ENCODE measurements around the gene RNF224. TPM values are rescaled to one million over a fixed set of nuclear protein-coding genes. Genes with fewer than 3 reads are reported as not detected.

The RNF224 gene
- total and polyA plus RNA-seq, 3 experiments from 2014 or later, result not detected

DNA sequence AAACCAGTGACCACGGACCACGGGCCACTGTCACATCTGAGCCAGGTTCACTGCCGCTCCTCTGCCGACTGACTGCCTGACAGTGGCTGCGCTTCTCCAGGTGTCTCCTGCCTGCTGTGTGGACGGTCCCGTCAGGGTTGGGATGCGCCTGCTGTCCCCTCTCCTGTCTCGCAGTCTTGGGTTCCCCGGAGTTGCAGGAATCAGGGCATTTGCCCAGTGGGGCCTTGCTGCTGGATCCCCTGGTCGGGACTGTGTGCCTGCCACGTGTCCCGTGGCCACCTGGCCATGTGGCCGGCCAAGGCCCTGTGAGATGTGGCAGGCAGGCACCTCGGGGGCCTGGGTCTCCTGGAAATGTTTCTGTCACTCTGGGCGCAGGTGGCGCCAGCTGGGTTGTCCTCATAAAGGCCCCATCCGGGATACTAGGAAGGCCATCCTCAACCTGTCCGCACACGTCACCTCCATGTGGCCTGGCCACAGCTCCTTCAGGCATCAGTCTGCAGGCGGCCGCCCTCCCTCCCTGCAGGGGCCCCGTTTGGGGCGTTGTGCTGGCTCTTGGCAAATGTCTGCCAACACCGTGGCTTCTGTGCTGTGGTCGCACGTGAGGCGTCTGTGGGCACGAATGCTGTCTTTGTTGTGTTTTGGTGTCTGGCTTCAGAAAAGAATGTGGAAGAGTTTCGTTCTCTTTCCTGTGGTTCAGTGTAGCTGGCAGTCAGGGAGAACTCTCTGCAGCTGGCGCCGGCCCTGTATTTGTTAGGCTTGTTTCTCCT is 43.8 kb downstream of the RNF224 start:
- Histone ChIP-seq H3K9me3 (ENCODE audit: low read length) (no peaks in the 10 kb centered on the region), H3K4me1 (ENCODE audit: insufficient read depth, low read length) (peaks cover 14% of the 10 kb centered on the region), H3K36me3 (ENCODE audit: insufficient read depth, low read length) (peaks cover 3% of the 10 kb centered on the region), H3K27ac (ENCODE audit: low read depth, low read length) (no peak overlapping the region), H3K27me3 (ENCODE audit: insufficient read depth, low read length, poor library complexity, severe bottlenecking) (no peaks in the 10 kb centered on the region), H3K4me3 (ENCODE audit: low read length) (no peak overlapping the region)
- Mint-ChIP-seq H3K36me3 (peaks cover 5 to 46% (median 14%) of the 10 kb centered on the region in 3 donors), H3K4me3 (peak overlapping the region in 2 of 7 donors; percentile 20 to 32), H3K4me1 (peaks cover 6 to 18% (median 10%) of the 10 kb centered on the region in 3 donors), H3K27ac (peak overlapping the region in 3 of 8 donors; percentile 6 to 75 (median 43)), H3K9me3 (no peaks in the 10 kb centered on the region), H3K27me3 (peaks cover 4 to 5% of the 10 kb centered on the region in 2 donors)
- peak in 2 of 5 donors; percentile 24 to 71 for DNase-seq
- CTCF ChIA-PET, result interaction anchor here (1.4 kb wide), 1 partner anchor 35 kb away, joined by 3 read pairs; no protein-coding TSS in a partner anchor
- POLR2A ChIA-PET, result no interaction called here

DNA sequence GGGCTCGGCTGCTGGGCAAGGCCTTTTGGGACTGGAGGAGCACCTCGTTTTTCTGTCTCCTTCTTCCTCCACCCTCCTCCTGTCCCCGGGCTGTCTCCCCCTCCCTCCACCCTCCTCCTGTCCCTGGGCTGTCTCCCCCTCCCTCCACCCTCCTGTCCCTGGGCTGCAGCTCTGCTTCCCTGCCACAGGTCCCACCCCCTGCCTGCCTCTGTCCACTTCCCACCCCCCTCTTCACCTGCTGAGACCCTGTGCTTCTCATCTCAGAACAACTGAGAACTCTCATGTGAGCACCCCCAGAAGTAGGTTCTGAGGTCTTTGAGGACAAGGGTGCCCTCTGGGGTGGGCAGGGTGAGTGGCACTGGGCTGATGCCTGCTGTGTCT is 44.4 kb downstream of the RNF224 start:
- Histone ChIP-seq H3K9me3 (ENCODE audit: low read length) (no peaks in the 10 kb centered on the region), H3K4me1 (ENCODE audit: insufficient read depth, low read length) (peaks cover 14% of the 10 kb centered on the region), H3K27me3 (ENCODE audit: insufficient read depth, low read length, poor library complexity, severe bottlenecking) (no peaks in the 10 kb centered on the region), H3K27ac (ENCODE audit: low read depth, low read length) (no peak overlapping the region), H3K36me3 (ENCODE audit: insufficient read depth, low read length) (no peaks in the 10 kb centered on the region), H3K4me3 (ENCODE audit: low read length) (no peak overlapping the region)
- peaks cover 4 to 5% of the 10 kb centered on the region in 2 donors for H3K27me3 Mint-ChIP-seq
- CTCF ChIA-PET, result interaction anchor here (1.4 kb wide), 1 partner anchor 35 kb away, joined by 3 read pairs; no protein-coding TSS in a partner anchor
- no peak for DNase-seq
- H3K4me1 Mint-ChIP-seq, result peaks cover 6 to 21% (median 10%) of the 10 kb centered on the region in 3 donors
- H3K36me3 Mint-ChIP-seq, result peaks cover 5 to 42% (median 14%) of the 10 kb centered on the region in 3 donors
- POLR2A ChIA-PET, result no interaction called here
- no peaks in the 10 kb centered on the region for H3K9me3 Mint-ChIP-seq
- peak overlapping the region in 2 of 7 donors; percentile 32 to 70 for H3K4me3 Mint-ChIP-seq
- H3K27ac Mint-ChIP-seq, result peak overlapping the region in 2 of 8 donors; percentile 6 to 43

- peaks cover 5 to 36% (median 14%) of the 10 kb centered on the region in 3 donors for H3K36me3 Mint-ChIP-seq
- no peaks in the 10 kb centered on the region for H3K9me3 ChIP-seq (ENCODE audit: low read length)
- ChIA-PET POLR2A (no interaction called here), CTCF (interaction anchor here (1.4 kb wide), 1 partner anchor 36 kb away, joined by 3 read pairs; no protein-coding TSS in a partner anchor)
- peaks cover 5% of the 10 kb centered on the region in 2 donors for H3K27me3 Mint-ChIP-seq
- H3K4me1 Mint-ChIP-seq, result peaks cover 8 to 29% (median 10%) of the 10 kb centered on the region in 3 donors
- peaks cover 19% of the 10 kb centered on the region for H3K4me1 ChIP-seq (ENCODE audit: insufficient read depth, low read length)
- H3K27me3 ChIP-seq (ENCODE audit: insufficient read depth, low read length, poor library complexity, severe bottlenecking), result no peaks in the 10 kb centered on the region
- H3K4me3 Mint-ChIP-seq, result no peak overlapping the region
- H3K9me3 Mint-ChIP-seq, result no peaks in the 10 kb centered on the region
- H3K27ac Mint-ChIP-seq, result peak overlapping the region in 1 of 8 donors; percentile 46
- H3K27ac ChIP-seq (ENCODE audit: low read depth, low read length), result no peak overlapping the region
- H3K36me3 ChIP-seq (ENCODE audit: insufficient read depth, low read length), result no peaks in the 10 kb centered on the region
- H3K4me3 ChIP-seq (ENCODE audit: low read length), result no peak overlapping the region
- no peak for DNase-seq
Observed at GRCh38 chr9:137272241-137273094, 45.2 kb downstream of the RNF224 start.

DNA sequence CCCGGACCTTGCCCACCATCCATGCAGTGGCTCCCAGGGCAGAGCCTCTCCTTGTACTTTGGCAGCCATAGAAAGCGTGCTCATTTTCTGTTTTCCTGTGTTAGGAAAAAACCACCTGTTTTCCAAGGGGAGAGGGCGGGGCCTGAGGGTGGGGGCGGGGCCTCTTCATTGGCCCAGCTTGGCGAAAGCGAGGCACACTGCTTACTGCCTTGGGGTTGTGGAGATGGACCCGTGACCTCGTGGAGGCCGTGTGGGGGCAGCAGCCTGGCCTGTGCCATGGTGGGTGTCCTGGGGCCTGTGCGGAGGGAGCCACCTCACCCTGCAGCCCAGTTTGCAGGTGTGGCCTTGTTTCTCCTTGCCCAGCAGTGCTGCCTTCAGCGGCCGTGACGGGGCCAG is 45.8 kb downstream of the RNF224 start:
- DNase-seq, result no peak
- Mint-ChIP-seq H3K27me3 (peaks cover 5% of the 10 kb centered on the region in 2 donors), H3K9me3 (no peaks in the 10 kb centered on the region), H3K4me3 (no peak overlapping the region), H3K4me1 (peaks cover 10 to 34% (median 10%) of the 10 kb centered on the region in 3 donors), H3K27ac (no peak overlapping the region), H3K36me3 (peaks cover 5 to 29% (median 11%) of the 10 kb centered on the region in 3 donors)
- Histone ChIP-seq H3K27me3 (ENCODE audit: insufficient read depth, low read length, poor library complexity, severe bottlenecking) (no peaks in the 10 kb centered on the region), H3K4me1 (ENCODE audit: insufficient read depth, low read length) (peaks cover 25% of the 10 kb centered on the region), H3K27ac (ENCODE audit: low read depth, low read length) (no peak overlapping the region), H3K36me3 (ENCODE audit: insufficient read depth, low read length) (no peaks in the 10 kb centered on the region), H3K4me3 (ENCODE audit: low read length) (no peak overlapping the region), H3K9me3 (ENCODE audit: low read length) (no peaks in the 10 kb centered on the region)
- CTCF ChIA-PET, result no interaction called here
- POLR2A ChIA-PET, result no interaction called here

DNA sequence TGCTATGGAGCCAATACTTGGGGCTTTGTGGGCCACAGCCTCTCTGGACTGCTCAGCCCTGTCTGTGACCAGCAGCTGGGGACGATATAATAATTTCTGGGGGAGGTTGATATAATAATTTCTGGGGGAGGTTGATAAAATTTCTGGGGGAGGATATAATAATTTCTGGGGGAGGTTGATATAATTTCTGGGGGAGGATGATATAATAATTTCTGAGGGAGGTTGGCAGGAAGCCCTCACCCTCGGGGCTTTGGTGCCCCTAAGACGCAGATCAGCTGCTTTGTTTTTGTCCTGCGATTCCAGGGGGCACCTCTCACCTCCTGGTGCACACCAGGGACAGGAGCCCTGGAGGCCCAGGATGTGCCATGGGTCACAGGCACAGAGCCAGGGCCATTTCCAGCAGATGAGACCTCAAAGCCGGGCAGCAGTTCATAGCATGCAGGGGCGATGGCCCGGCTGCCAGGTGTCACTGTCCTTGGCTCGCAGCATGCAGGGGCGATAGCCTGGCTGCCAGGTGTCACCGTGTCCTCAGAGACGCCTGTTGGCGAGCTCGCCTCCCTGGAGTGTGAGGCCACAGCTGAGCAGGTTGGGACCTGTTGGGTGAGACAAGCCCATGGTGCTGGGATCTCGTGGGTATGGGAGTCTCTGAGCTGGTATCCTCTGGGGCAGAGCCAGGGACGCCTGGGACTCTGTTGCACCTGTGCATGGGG is 46.5 kb downstream of the RNF224 start:
- ChIA-PET CTCF (no interaction called here), POLR2A (no interaction called here)
- DNase-seq, result no peak
- Mint-ChIP-seq H3K27ac (peak overlapping the region in 2 of 8 donors; percentile 7 to 32), H3K36me3 (peaks cover 1 to 23% (median 9%) of the 10 kb centered on the region in 3 donors), H3K4me1 (peaks cover 6 to 34% (median 10%) of the 10 kb centered on the region in 3 donors), H3K27me3 (peaks cover 5% of the 10 kb centered on the region in 2 donors), H3K4me3 (no peak overlapping the region), H3K9me3 (no peaks in the 10 kb centered on the region)
- Histone ChIP-seq H3K4me1 (ENCODE audit: insufficient read depth, low read length) (peaks cover 25% of the 10 kb centered on the region), H3K4me3 (ENCODE audit: low read length) (no peak overlapping the region), H3K27me3 (ENCODE audit: insufficient read depth, low read length, poor library complexity, severe bottlenecking) (no peaks in the 10 kb centered on the region), H3K36me3 (ENCODE audit: insufficient read depth, low read length) (no peaks in the 10 kb centered on the region), H3K9me3 (ENCODE audit: low read length) (no peaks in the 10 kb centered on the region), H3K27ac (ENCODE audit: low read depth, low read length) (no peak overlapping the region)

- Histone ChIP-seq H3K4me3 (ENCODE audit: low read length) (no peak overlapping the region), H3K4me1 (ENCODE audit: insufficient read depth, low read length) (peaks cover 25% of the 10 kb centered on the region), H3K27ac (ENCODE audit: low read depth, low read length) (no peak overlapping the region), H3K27me3 (ENCODE audit: insufficient read depth, low read length, poor library complexity, severe bottlenecking) (no peaks in the 10 kb centered on the region), H3K36me3 (ENCODE audit: insufficient read depth, low read length) (no peaks in the 10 kb centered on the region), H3K9me3 (ENCODE audit: low read length) (no peaks in the 10 kb centered on the region)
- Mint-ChIP-seq H3K36me3 (peaks cover 0 to 11% (median 5%) of the 10 kb centered on the region in 3 donors), H3K27me3 (peaks cover 5% of the 10 kb centered on the region in 2 donors), H3K4me3 (peak overlapping the region in 3 of 7 donors; percentile 20 to 80 (median 34)), H3K27ac (peak overlapping the region in 2 of 8 donors; percentile 29 to 64), H3K9me3 (no peaks in the 10 kb centered on the region), H3K4me1 (peaks cover 5 to 30% (median 8%) of the 10 kb centered on the region in 3 donors)
- POLR2A ChIA-PET, result no interaction called here
- CTCF ChIA-PET, result no interaction called here
- no peak for DNase-seq
Observed at GRCh38 chr9:137275203-137275587, 47.9 kb downstream of the RNF224 start.

DNA sequence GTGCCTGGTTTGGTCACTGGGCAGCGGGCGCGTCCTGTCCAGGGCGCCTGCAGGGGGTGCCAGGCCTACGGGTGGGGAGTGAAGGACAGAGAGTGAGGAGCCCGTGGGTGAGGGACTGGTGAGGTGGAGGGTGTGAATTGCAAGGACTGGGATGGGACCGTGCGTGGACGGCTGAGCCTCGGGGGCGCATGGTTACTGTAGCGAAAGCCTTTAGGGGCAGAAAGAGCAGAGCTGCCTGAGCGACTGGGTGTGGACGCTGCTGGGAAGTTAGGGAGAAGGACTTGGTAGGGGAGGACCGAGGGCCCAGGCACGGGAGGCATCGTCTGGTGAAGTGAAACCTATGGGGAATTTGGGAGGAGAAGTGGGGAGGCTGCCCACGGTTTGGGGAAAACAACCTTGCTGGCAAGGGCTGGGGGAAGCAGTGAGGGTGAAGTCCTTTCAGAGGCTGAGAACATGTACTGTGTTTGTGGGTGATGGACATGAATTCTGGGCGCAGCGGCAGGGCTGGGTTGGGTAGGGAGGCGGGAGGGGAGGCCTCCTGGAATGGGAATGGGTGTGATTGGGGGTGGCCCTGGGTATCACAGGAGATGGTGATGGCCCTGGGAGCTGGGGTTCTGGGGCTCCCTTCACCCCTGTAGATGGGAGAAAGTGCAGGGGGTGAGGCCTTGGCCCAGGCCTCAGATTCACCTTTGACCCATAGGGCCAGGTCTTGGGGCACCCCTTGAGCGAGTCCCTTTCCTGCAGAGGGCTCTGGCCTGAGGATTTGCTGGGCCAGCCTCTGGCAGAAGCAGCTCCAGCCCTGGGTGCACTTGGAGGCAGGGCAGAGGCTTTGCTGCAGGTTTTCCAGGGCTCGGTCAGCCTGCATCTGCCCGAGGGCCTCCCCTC is 48.5 kb downstream of the RNF224 start:
- H3K27ac ChIP-seq (ENCODE audit: low read depth, low read length), result peak overlapping the region; percentile 65
- Mint-ChIP-seq H3K27me3 (peaks cover 5% of the 10 kb centered on the region in 2 donors), H3K27ac (peak overlapping the region in 3 of 8 donors; percentile 29 to 66 (median 36)), H3K4me1 (peaks cover 5 to 30% (median 8%) of the 10 kb centered on the region in 3 donors), H3K9me3 (no peaks in the 10 kb centered on the region), H3K36me3 (peaks cover 0 to 11% (median 5%) of the 10 kb centered on the region in 3 donors), H3K4me3 (peak overlapping the region in 2 of 7 donors; percentile 20 to 81)
- H3K4me3 ChIP-seq (ENCODE audit: low read length), result no peak overlapping the region
- no peak for DNase-seq
- peaks cover 25% of the 10 kb centered on the region for H3K4me1 ChIP-seq (ENCODE audit: insufficient read depth, low read length)
- no peaks in the 10 kb centered on the region for H3K9me3 ChIP-seq (ENCODE audit: low read length)
- CTCF ChIA-PET, result no interaction called here
- no peaks in the 10 kb centered on the region for H3K36me3 ChIP-seq (ENCODE audit: insufficient read depth, low read length)
- H3K27me3 ChIP-seq (ENCODE audit: insufficient read depth, low read length, poor library complexity, severe bottlenecking), result no peaks in the 10 kb centered on the region
- POLR2A ChIA-PET, result no interaction called here
